Measurements from ENCODE around the gene CEP41. TPM values are rescaled to one million over a fixed set of nuclear protein-coding genes. Genes with fewer than 3 reads are reported as not detected.

Gene CEP41
- total RNA-seq, 1 donor, result 9.8 TPM

DNA sequence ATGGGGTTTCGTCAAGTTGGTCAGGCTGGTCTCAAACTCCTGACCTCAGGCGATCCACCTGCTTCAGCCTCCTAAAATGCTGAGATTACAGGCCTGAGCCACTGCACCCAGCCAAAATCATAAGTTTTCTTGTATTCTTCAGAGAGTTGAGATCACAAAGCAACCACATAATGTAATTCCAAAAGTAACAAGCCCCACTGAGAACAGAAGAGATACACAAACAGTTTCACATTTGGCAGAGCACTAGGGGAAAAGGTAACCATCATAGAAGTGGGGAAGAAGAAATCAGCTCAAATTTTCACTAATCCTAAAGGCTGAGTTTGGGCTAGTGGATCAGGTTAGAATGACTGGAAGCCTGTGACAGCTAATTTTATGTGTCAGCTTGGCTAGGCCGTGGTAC is 5.4 kb upstream of the CEP41 start:
- H3K4me2 ChIP-seq (ENCODE audit: insufficient read depth, low read length), result no peak overlapping the region
- TF ChIP-seq, protein P1, sequence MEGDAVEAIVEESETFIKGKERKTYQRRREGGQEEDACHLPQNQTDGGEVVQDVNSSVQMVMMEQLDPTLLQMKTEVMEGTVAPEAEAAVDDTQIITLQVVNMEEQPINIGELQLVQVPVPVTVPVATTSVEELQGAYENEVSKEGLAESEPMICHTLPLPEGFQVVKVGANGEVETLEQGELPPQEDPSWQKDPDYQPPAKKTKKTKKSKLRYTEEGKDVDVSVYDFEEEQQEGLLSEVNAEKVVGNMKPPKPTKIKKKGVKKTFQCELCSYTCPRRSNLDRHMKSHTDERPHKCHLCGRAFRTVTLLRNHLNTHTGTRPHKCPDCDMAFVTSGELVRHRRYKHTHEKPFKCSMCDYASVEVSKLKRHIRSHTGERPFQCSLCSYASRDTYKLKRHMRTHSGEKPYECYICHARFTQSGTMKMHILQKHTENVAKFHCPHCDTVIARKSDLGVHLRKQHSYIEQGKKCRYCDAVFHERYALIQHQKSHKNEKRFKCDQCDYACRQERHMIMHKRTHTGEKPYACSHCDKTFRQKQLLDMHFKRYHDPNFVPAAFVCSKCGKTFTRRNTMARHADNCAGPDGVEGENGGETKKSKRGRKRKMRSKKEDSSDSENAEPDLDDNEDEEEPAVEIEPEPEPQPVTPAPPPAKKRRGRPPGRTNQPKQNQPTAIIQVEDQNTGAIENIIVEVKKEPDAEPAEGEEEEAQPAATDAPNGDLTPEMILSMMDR (IDR thresholded peaks at IDR 0.05; ENCODE audit: extremely low read depth, low read depth, low read length), result no peak
- no peaks in the 10 kb centered on the region for H3K36me3 ChIP-seq (ENCODE audit: insufficient read depth, low read length)
- no peak for DNase-seq (ENCODE audit: insufficient read length, low spot score, missing footprints)
- no peak overlapping the region for H2AFZ ChIP-seq (ENCODE audit: low read length)
- no peaks in the 10 kb centered on the region for H3K9me3 ChIP-seq (ENCODE audit: low read depth, low read length)
- H3K27me3 ChIP-seq (ENCODE audit: insufficient read depth, low read length), result no peaks in the 10 kb centered on the region
- H3K4me3 ChIP-seq (ENCODE audit: insufficient read depth, low read length), result no peak overlapping the region
- H4K20me1 ChIP-seq (ENCODE audit: insufficient read depth, low read length), result no peaks in the 10 kb centered on the region
- no peaks in the 10 kb centered on the region for H3K79me2 ChIP-seq (ENCODE audit: insufficient read depth, low read length)
- H3K27ac ChIP-seq (ENCODE audit: low read depth, low read length), result no peak overlapping the region
- H3K4me1 ChIP-seq (ENCODE audit: insufficient read depth, low read length), result peaks cover 11% of the 10 kb centered on the region

DNA sequence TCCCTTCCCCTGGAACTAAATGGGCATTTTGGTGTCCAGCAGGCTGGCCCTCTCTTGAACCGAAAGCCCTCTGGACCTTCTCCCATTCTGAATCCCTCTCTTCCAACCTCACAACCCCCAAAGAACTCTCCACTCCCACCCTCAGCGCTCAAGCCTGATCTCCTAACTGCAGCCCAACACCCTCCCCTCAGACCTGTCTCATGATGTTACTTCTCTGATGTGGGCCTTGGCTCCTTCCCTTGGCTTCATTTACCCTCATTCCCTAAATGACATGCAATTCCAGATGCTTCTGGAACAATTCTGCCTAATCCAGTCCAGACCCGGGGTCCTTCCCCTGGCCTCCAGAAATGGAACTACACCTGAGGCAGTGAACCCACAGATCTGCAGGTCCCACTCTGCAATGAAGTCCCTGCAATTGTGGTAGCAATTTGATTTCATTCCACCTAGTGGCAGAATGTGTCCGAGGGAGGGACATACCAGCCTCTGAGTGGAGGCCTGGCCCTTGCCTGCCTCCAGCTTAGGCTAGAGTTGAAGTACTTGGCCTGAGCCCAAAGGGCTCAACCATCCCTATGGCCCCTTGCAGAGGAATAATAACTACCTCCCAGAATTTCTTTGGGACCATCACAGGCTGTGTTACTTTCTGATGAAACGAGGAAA is 4.1 kb upstream of the CEP41 start:
- Histone ChIP-seq H3K36me3 (ENCODE audit: insufficient read depth, low read length) (no peaks in the 10 kb centered on the region), H2AFZ (ENCODE audit: low read length) (peak overlapping the region; percentile 20), H3K4me2 (ENCODE audit: insufficient read depth, low read length) (peak overlapping the region; percentile 0), H3K27me3 (ENCODE audit: insufficient read depth, low read length) (no peaks in the 10 kb centered on the region), H3K27ac (ENCODE audit: low read depth, low read length) (no peak overlapping the region), H3K9me3 (ENCODE audit: low read depth, low read length) (no peaks in the 10 kb centered on the region), H4K20me1 (ENCODE audit: insufficient read depth, low read length) (no peaks in the 10 kb centered on the region), H3K79me2 (ENCODE audit: insufficient read depth, low read length) (no peaks in the 10 kb centered on the region), H3K4me1 (ENCODE audit: insufficient read depth, low read length) (peaks cover 15% of the 10 kb centered on the region), H3K4me3 (ENCODE audit: insufficient read depth, low read length) (no peak overlapping the region)
- TF ChIP-seq, protein P1 (IDR thresholded peaks at IDR 0.05; ENCODE audit: extremely low read depth, low read depth, low read length), result peak; percentile 6
- no peak for DNase-seq (ENCODE audit: insufficient read length, low spot score, missing footprints)

DNA sequence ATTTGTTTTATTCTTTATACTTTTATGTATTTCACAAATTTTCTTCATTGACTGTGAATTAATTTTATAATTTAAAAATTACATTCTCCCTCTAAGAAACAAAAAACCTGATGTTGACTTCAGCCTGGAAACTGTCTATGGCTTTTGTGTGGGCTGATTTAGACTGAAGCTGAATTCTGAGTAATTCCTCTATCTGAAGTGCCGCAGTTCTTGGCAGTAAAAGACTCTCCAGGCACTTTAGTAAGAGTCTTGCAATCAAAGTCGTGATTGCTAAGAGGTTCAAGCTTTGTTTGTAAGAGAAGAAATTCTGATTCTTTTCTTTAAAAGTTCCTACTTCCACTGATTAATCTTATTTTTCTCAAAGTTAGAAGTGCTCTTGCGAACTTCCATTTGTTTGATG is 3.4 kb upstream of the CEP41 start:
- Histone ChIP-seq H3K9me3 (ENCODE audit: low read depth, low read length) (no peaks in the 10 kb centered on the region), H3K27ac (ENCODE audit: low read depth, low read length) (no peak overlapping the region), H3K79me2 (ENCODE audit: insufficient read depth, low read length) (peaks cover 4% of the 10 kb centered on the region), H3K27me3 (ENCODE audit: insufficient read depth, low read length) (no peaks in the 10 kb centered on the region), H3K4me1 (ENCODE audit: insufficient read depth, low read length) (peaks cover 15% of the 10 kb centered on the region), H3K4me2 (ENCODE audit: insufficient read depth, low read length) (peak overlapping the region; percentile 0), H3K4me3 (ENCODE audit: insufficient read depth, low read length) (no peak overlapping the region), H3K36me3 (ENCODE audit: insufficient read depth, low read length) (no peaks in the 10 kb centered on the region), H4K20me1 (ENCODE audit: insufficient read depth, low read length) (no peaks in the 10 kb centered on the region), H2AFZ (ENCODE audit: low read length) (peak overlapping the region; percentile 20)
- TF ChIP-seq, protein P1 (IDR thresholded peaks at IDR 0.05; ENCODE audit: extremely low read depth, low read depth, low read length), result no peak
- DNase-seq (ENCODE audit: insufficient read length, low spot score, missing footprints), result peak; percentile 83

DNA sequence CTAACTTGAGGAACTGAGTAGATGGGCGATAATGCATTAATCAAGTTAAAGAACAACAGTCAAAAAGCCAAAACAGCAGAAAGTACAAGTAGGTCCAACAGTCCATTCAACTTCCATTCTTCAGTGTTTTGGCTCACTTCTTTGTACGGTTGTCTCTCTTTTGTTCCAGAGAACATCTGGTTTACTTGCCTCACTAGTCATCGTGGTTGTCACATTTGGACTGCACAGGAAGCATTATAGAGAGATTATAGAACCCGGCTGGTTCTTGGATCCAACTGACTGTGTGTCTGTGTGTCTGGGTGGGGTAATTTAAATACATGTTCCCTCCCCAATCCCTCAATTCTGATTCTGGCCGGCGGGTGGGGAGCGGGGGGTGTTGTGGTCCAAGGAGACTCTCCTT is 1.8 kb upstream of the CEP41 start:
- peak overlapping the region; percentile 44 for H2AFZ ChIP-seq (ENCODE audit: low read length)
- H3K4me1 ChIP-seq (ENCODE audit: insufficient read depth, low read length), result peaks cover 15% of the 10 kb centered on the region
- no peaks in the 10 kb centered on the region for H4K20me1 ChIP-seq (ENCODE audit: insufficient read depth, low read length)
- no peak for DNase-seq (ENCODE audit: insufficient read length, low spot score, missing footprints)
- no peak overlapping the region for H3K4me3 ChIP-seq (ENCODE audit: insufficient read depth, low read length)
- TF ChIP-seq, protein P1 (IDR thresholded peaks at IDR 0.05; ENCODE audit: extremely low read depth, low read depth, low read length), result no peak
- H3K4me2 ChIP-seq (ENCODE audit: insufficient read depth, low read length), result no peak overlapping the region
- H3K79me2 ChIP-seq (ENCODE audit: insufficient read depth, low read length), result peaks cover 6% of the 10 kb centered on the region
- no peaks in the 10 kb centered on the region for H3K27me3 ChIP-seq (ENCODE audit: insufficient read depth, low read length)
- H3K27ac ChIP-seq (ENCODE audit: low read depth, low read length), result no peak overlapping the region
- H3K9me3 ChIP-seq (ENCODE audit: low read depth, low read length), result no peaks in the 10 kb centered on the region
- H3K36me3 ChIP-seq (ENCODE audit: insufficient read depth, low read length), result no peaks in the 10 kb centered on the region
